Naive thymus-derived CD4-positive, alpha-beta T cell (primary cell): ENCODE results near the gene EFEMP2. TPM values are rescaled to one million over a fixed set of nuclear protein-coding genes. Genes with fewer than 3 reads are reported as not detected.
A peak's percentile ranks its signal among the peaks of the same experiment; 100 is the strongest.

ENCODE experiments used
- ATAC-seq: fragments of 150-1000 bp; cut with Tn5 transposase; 2 replicates; pipeline ENCODE4 v1.10.0; 2021; ENCODE audit warnings: mild to moderate bottlenecking, moderate library complexity
- CTCF ChIA-PET: fragments of 350-600 bp; sonication (Branson Sonifier 250); formaldehyde crosslinking; loops from one replicate; lab custom pipeline; 2021; ENCODE audit warnings: antibody characterized with exemption; lab: Charles Lee
- POLR2A ChIA-PET: fragments of 350-600 bp; sonication (Branson Sonifier 250); formaldehyde crosslinking; loops from one replicate; lab custom pipeline; 2021; ENCODE audit warnings: antibody characterized with exemption, inconsistent platforms; lab: Charles Lee
- DNase-seq, 9 donors: peaks; one replicate each; pipeline versions ENCODE4 v3.0.0 to v3.0.0-alpha.2; 2020 to 2022; ENCODE audit warnings: mixed read lengths in 1 of 9
- H3K27ac ChIP-seq: one replicate; pipeline ENCODE4 v1.7.0; 2013; ENCODE audit warnings: mild to moderate bottlenecking, low read depth, low read length, moderate library complexity
- H3K27me3 ChIP-seq, 2 donors: one replicate each; pipeline ENCODE4 v1.7.0; 2013; ENCODE audit warnings: low read length in 2 of 2, mild to moderate bottlenecking in 2 of 2, moderate library complexity in 2 of 2; ENCODE audit not compliant: control insufficient read depth in 2 of 2, insufficient read depth in 2 of 2
- H3K36me3 ChIP-seq, 3 experiments: 1 replicate in 2 of 3; 2 replicates in 1 of 3; pipeline ENCODE4 v1.7.0; 2013; ENCODE audit warnings: low read length in 3 of 3, mild to moderate bottlenecking in 3 of 3, moderate library complexity in 1 of 3; ENCODE audit not compliant: insufficient read depth in 3 of 3, control insufficient read depth in 2 of 3
- H3K4me1 ChIP-seq, 2 donors: one replicate each; pipeline ENCODE4 v1.7.0; 2013; ENCODE audit warnings: low read length in 2 of 2, mild to moderate bottlenecking in 2 of 2, moderate library complexity in 1 of 2; ENCODE audit not compliant: control insufficient read depth in 2 of 2, insufficient read depth in 2 of 2
- H3K4me3 ChIP-seq: 2 replicates; pipeline ENCODE4 v1.7.0; 2013; ENCODE audit warnings: mild to moderate bottlenecking, low read length
- H3K9me3 ChIP-seq, 3 experiments: 1 replicate in 2 of 3; 2 replicates in 1 of 3; pipeline ENCODE4 v1.7.0; 2013; ENCODE audit warnings: low read length in 3 of 3; ENCODE audit not compliant: control insufficient read depth in 2 of 3
- H3K27ac Mint-ChIP-seq, 9 donors: one replicate each; pipeline ENCODE4 v1.8.0; 2020 to 2022; ENCODE audit warnings: mixed read lengths in 9 of 9, mild to moderate bottlenecking in 8 of 9, moderate library complexity in 5 of 9, inconsistent platforms in 2 of 9
- H3K27me3 Mint-ChIP-seq, 5 donors: one replicate each; pipeline ENCODE4 v1.8.0; 2021 to 2022; ENCODE audit warnings: mixed read lengths in 5 of 5, mild to moderate bottlenecking in 1 of 5
- H3K36me3 Mint-ChIP-seq, 5 donors: one replicate each; pipeline ENCODE4 v1.8.0; 2020 to 2022; ENCODE audit warnings: mixed read lengths in 5 of 5, mild to moderate bottlenecking in 3 of 5, inconsistent platforms in 1 of 5
- H3K4me1 Mint-ChIP-seq, 7 donors: one replicate each; pipeline ENCODE4 v1.8.0; 2020 to 2022; ENCODE audit warnings: mixed read lengths in 7 of 7, mild to moderate bottlenecking in 3 of 7, inconsistent platforms in 1 of 7
- H3K4me3 Mint-ChIP-seq, 10 donors: one replicate each; pipeline ENCODE4 v1.8.0; 2020 to 2022; ENCODE audit warnings: mild to moderate bottlenecking in 10 of 10, mixed read lengths in 10 of 10, moderate library complexity in 6 of 10, inconsistent platforms in 2 of 10
- H3K9me3 Mint-ChIP-seq, 11 donors: one replicate each; pipeline ENCODE4 v1.8.0; 2020 to 2022; ENCODE audit warnings: mixed read lengths in 11 of 11, mild to moderate bottlenecking in 4 of 11, inconsistent platforms in 1 of 11, moderate library complexity in 1 of 11
- intact Hi-C, 2 donors: fragments of 100-400 bp; cut with micrococcal nuclease; formaldehyde crosslinking; loops; one replicate each; pipeline ENCODE4 v1.15.1; 2023
- polyA plus RNA-seq, 2 donors: library from polyadenylated mRNA; unstranded; fragments of 300-500 nt; fragmentation: Illumina TruSeq; gene quantifications; one replicate each; pipeline ENCODE4 v1.2.3, GENCODE V29; 2021
- total RNA-seq, 6 experiments: library from RNA in 5 of 6; stranded (reverse) in 5 of 6; gene quantifications; 1 replicate in 5 of 6; 2 replicates in 1 of 6; pipeline ENCODE4 v1.2.3 and lab custom pipeline; 2021 to 2026

Gene EFEMP2
- total and polyA plus RNA-seq, 7 experiments from 2014 or later: 0.40 to 16.0 (median 9.2) TPM

DNA sequence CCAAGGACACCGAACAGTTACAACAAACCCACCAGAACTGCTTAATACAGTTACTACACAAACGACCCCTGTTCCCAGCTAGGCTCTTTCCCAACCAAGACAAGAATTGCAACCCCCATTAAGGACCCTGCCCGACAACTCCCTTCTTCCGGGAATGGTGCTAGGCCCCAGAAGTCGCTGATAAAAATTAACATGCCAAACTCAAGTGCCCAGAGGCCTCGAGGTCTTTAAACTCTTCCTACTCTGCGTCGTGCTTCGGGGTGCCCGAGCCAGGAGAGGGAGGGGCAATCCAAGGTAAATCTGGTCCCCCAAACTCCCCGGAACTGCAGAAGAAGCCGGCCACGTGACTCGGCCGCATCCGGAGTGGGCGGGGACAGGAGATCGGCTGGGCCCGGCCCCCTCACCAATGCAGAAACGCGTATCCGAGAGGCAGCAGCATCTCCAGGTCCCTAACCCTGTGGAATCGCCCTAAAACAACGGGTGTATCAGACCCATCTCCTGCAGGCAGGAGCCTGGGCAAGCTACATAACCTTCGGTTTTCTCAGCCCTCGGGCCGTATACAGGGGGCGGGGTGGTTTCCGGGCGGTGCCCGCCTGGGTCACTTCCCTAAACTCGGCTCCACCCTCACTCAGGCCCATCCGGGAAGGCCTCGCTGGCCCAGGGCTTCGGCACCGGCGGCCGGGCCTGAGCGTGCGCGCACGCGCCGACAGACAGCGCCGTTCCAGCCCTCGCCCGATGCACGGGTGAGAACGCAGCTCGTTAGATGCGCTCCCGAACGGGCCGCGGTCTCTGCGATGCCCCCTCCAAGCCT, 15.7 kb downstream of the EFEMP2 start:
- peak overlapping the region; percentile 87 to 100 (median 93) for H3K4me3 Mint-ChIP-seq
- peaks cover 0 to 11% (median 0%) of the 10 kb centered on the region in 11 donors for H3K9me3 Mint-ChIP-seq
- Histone ChIP-seq H3K27ac (peak overlapping the region; percentile 74), H3K9me3 (no peaks in the 10 kb centered on the region), H3K4me1 (peaks cover 35 to 42% of the 10 kb centered on the region in 2 donors), H3K4me3 (peak overlapping the region; percentile 98), H3K27me3 (no peaks in the 10 kb centered on the region), H3K36me3 (peaks cover 27 to 61% (median 31%) of the 10 kb centered on the region in 3 experiments)
- DNase-seq (peak; percentile 64 to 85 (median 83)), ATAC-seq (peak; percentile 21)
- H3K36me3 Mint-ChIP-seq: peaks cover 10 to 49% (median 32%) of the 10 kb centered on the region in 5 donors
- POLR2A ChIA-PET: interaction anchor here (0.6 to 12.9 kb wide), 10 partner anchors 8 to 359 kb away, joined by 3 to 316 read pairs (median 11); partner anchors contain the start of genes C11orf68, CCDC85B, CTSW and FIBP
- H3K27me3 Mint-ChIP-seq: no peaks in the 10 kb centered on the region
- intact Hi-C loops: loop anchor here (5.0 to 10.0 kb wide), 2 partner anchors 312 to 1540 kb away; partner anchors contain the start of genes PRDX5 (in 1 of the 2) and TRMT112 (in 1 of the 2)
- H3K4me1 Mint-ChIP-seq: peaks cover 43 to 70% (median 57%) of the 10 kb centered on the region in 7 donors
- peak overlapping the region; percentile 72 to 97 (median 92) for H3K27ac Mint-ChIP-seq
- CTCF ChIA-PET: interaction anchor here (0.9 to 8.3 kb wide), 2 partner anchors 31 to 100 kb away, joined by 3 to 159 read pairs; partner anchors contain the start of genes CCDC85B and FIBP

DNA sequence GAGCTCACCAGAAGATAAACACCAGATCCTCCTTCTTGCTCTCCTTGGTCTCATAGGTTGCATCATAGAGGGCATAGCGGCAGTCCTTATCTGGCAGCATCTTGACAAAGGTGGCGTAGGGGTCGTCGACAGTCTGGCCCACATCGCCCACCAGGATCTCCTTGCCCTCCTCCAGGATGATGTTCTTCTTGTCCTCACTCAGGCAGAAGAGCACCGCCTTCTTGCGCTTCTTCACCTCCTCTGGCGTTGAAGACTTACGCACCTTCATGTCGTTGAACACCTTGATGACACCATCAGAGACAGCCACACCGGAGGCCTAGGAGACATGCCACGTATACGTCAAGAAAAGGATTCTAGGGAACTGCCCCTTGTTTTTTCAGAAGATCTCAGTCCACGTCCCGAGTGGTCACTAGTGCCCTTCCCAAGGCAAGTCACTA, 16.7 kb downstream of the EFEMP2 start:
- Mint-ChIP-seq H3K27me3 (no peaks in the 10 kb centered on the region), H3K27ac (peak overlapping the region; percentile 72 to 97 (median 92)), H3K4me3 (peak overlapping the region; percentile 87 to 100 (median 93)), H3K4me1 (peaks cover 42 to 62% (median 50%) of the 10 kb centered on the region in 7 donors), H3K36me3 (peaks cover 10 to 58% (median 37%) of the 10 kb centered on the region in 5 donors), H3K9me3 (peaks cover 0 to 11% (median 0%) of the 10 kb centered on the region in 11 donors)
- peak overlapping the region; percentile 98 for H3K4me3 ChIP-seq
- DNase-seq: no peak
- POLR2A ChIA-PET: interaction anchor here (1.4 to 7.3 kb wide), 3 partner anchors 18 to 62 kb away, joined by 7 to 63 read pairs (median 15); partner anchors contain the start of genes C11orf68 and SNX32
- H3K36me3 ChIP-seq: peaks cover 27 to 69% (median 35%) of the 10 kb centered on the region in 3 experiments
- CTCF ChIA-PET: no interaction called here
- intact Hi-C loops: loop anchor here (5.0 to 10.0 kb wide), 2 partner anchors 311 to 1539 kb away; partner anchors contain the start of genes PRDX5 (in 1 of the 2) and TRMT112 (in 1 of the 2)
- H3K27ac ChIP-seq: peak overlapping the region; percentile 74
- H3K27me3 ChIP-seq: no peaks in the 10 kb centered on the region
- H3K4me1 ChIP-seq: peaks cover 25 to 32% of the 10 kb centered on the region in 2 donors
- peaks cover 0 to 8% (median 0%) of the 10 kb centered on the region in 3 experiments for H3K9me3 ChIP-seq
- no peak for ATAC-seq

DNA sequence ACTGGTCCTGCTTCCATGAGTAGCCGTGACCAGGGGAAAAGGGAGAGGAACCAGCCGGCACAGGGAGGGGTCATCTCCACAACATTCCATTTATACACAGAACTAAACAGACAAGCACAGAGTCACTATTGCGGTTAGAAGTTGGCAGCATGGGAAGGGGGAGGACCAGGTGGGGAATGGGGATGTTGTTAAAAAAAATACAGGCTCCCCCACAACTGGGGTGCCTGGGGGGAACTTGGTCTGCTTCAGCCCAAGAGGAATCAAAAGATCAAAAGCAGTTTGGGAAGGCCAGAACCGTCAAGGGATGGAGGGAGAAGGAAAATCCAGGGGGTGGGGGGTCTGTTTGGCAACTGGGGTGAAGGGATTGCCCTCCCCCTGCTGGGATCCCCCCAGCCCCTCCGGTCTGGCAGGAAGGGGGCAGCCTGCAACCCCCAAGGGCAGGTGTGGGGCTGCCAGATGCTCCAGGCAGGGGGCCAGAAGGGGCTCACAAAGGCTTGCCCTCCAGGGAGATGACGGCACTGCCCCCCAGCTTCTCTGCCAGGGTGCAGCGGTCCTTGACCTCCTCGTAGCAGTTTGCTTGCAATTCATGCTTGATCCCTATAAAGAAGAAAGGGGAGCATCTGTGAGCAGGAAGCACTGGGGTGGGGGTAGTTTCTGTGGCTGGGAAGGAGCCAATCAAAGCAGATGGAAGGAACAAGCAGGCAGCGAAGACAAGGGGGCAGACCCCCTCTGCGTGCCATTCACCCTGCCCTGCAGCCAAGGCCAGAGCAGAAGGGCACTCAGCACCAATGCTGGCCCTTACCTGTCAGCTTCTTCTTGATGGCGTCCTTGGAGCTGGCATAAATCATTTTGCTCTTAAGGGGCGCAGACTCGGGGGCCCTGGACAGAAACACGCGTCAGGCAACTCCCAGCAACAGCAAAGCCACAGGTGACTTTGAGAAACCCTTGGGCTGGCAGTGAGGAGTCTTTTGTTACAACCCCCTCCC, 17.5 kb downstream of the EFEMP2 start:
- H3K9me3 ChIP-seq: peaks cover 0 to 8% (median 0%) of the 10 kb centered on the region in 3 experiments
- H3K4me1 ChIP-seq: peaks cover 24 to 32% of the 10 kb centered on the region in 2 donors
- POLR2A ChIA-PET: interaction anchor here (0.7 to 2.8 kb wide), 2 partner anchors 22 to 157 kb away, joined by 3 to 15 read pairs; partner anchors contain the start of genes CST6 and SNX32
- H3K27ac ChIP-seq: peak overlapping the region; percentile 74
- CTCF ChIA-PET: no interaction called here
- ATAC-seq: no peak
- Mint-ChIP-seq H3K27ac (peak overlapping the region in 8 of 9 donors; percentile 18 to 97 (median 90)), H3K4me3 (peak overlapping the region; percentile 87 to 100 (median 93)), H3K4me1 (peaks cover 38 to 56% (median 48%) of the 10 kb centered on the region in 7 donors), H3K36me3 (peaks cover 8 to 60% (median 37%) of the 10 kb centered on the region in 5 donors), H3K27me3 (no peaks in the 10 kb centered on the region), H3K9me3 (peaks cover 0 to 11% (median 0%) of the 10 kb centered on the region in 11 donors)
- no peak overlapping the region for H3K4me3 ChIP-seq
- peaks cover 27 to 66% (median 35%) of the 10 kb centered on the region in 3 experiments for H3K36me3 ChIP-seq
- intact Hi-C loops: loop anchor here (5.0 to 10.0 kb wide), 2 partner anchors 310 to 1538 kb away; partner anchors contain the start of genes PRDX5 (in 1 of the 2) and TRMT112 (in 1 of the 2)
- no peak for DNase-seq
- no peaks in the 10 kb centered on the region for H3K27me3 ChIP-seq

DNA sequence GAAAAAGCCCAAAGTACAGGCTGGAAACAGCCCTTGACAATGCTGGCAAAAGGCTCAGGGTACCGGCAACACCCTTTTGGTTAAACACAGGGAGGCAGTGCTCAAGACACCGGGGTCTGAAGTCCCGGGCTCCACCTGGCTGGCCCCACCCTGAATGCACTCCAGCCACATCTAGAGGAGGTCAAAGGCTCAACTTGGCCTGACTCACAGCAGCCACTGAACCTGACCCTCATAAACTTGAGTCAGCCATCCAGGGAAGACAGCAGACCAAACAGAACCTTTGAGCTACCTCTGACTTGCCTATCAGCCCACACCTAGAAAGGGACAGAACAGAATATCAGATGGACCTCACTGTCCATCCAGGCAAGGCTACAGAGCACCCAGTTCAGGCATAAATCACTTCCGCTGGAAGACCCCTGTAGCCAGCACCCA, 18.4 kb downstream of the EFEMP2 start:
- POLR2A ChIA-PET: interaction anchor here (0.6 kb wide), 2 partner anchors 32 to 52 kb away, joined by 3 read pairs; no protein-coding TSS in a partner anchor
- H3K9me3 Mint-ChIP-seq: peaks cover 0 to 11% (median 0%) of the 10 kb centered on the region in 11 donors
- Histone ChIP-seq H3K4me3 (no peak overlapping the region), H3K27me3 (no peaks in the 10 kb centered on the region), H3K4me1 (peaks cover 24 to 32% of the 10 kb centered on the region in 2 donors), H3K36me3 (peaks cover 27 to 66% (median 35%) of the 10 kb centered on the region in 3 experiments), H3K27ac (no peak overlapping the region), H3K9me3 (peaks cover 0 to 8% (median 0%) of the 10 kb centered on the region in 3 experiments)
- H3K4me3 Mint-ChIP-seq: peak overlapping the region; percentile 26 to 100 (median 50)
- DNase-seq: no peak
- no peak for ATAC-seq
- no peaks in the 10 kb centered on the region for H3K27me3 Mint-ChIP-seq
- H3K27ac Mint-ChIP-seq: peak overlapping the region in 8 of 9 donors; percentile 35 to 82 (median 48)
- H3K36me3 Mint-ChIP-seq: peaks cover 7 to 57% (median 37%) of the 10 kb centered on the region in 5 donors
- peaks cover 33 to 50% (median 45%) of the 10 kb centered on the region in 7 donors for H3K4me1 Mint-ChIP-seq
- intact Hi-C loops: loop anchor here in 1 of 2 donors (10.0 kb wide), 1 partner anchor 309 kb away; no protein-coding TSS in a partner anchor
- CTCF ChIA-PET: interaction anchor here (1.2 kb wide), 1 partner anchor 30 kb away, joined by 4 read pairs; no protein-coding TSS in a partner anchor

DNA sequence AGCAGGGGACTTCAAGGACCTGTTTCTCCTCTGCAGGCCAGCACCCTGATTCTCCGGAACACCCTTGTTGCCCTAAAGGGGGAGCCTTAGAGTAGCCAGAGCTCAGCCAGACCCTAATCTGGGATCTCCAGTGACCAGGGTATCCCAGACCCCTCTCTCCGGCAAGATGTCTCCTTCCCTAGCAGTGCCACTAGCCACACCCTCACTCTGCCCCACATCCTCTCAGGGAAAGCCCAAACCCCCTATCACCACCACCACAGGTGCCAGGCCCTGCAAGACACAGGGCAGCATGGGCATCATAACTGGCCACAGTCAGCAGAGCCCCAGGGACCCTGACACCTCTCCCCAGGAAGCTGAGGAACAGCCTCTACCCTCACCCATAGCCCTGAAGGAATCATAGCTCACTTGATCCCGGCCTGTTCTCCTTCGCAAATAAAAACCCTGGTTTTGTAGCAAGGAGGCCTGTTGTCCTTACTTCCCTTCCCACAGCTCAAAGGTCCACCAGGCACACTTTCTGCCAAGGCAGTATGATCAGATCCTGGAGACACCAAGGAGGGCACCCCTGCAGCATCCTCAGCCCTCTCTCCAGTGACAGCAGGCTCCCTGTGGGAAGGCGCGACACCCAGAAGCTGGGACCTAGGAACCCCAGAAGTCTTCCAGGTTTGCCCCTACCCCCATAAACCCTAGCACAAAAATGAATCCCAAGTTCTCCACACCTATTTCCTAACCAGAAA, 19.2 kb downstream of the EFEMP2 start:
- H3K4me1 Mint-ChIP-seq: peaks cover 33 to 45% (median 42%) of the 10 kb centered on the region in 7 donors
- CTCF ChIA-PET: interaction anchor here (1.2 kb wide), 1 partner anchor 30 kb away, joined by 4 read pairs; no protein-coding TSS in a partner anchor
- peaks cover 16 to 25% of the 10 kb centered on the region in 2 donors for H3K4me1 ChIP-seq
- no peak overlapping the region for H3K4me3 ChIP-seq
- POLR2A ChIA-PET: interaction anchor here (0.6 to 1.1 kb wide), 4 partner anchors 15 to 356 kb away, joined by 3 read pairs; no protein-coding TSS in a partner anchor
- H3K27me3 Mint-ChIP-seq: no peaks in the 10 kb centered on the region
- peaks cover 27 to 66% (median 35%) of the 10 kb centered on the region in 3 experiments for H3K36me3 ChIP-seq
- intact Hi-C loops: loop anchor here in 1 of 2 donors (10.0 kb wide), 1 partner anchor 309 kb away; no protein-coding TSS in a partner anchor
- H3K36me3 Mint-ChIP-seq: peaks cover 7 to 57% (median 37%) of the 10 kb centered on the region in 5 donors
- H3K9me3 Mint-ChIP-seq: peaks cover 0 to 11% (median 0%) of the 10 kb centered on the region in 11 donors
- no peak overlapping the region for H3K27ac ChIP-seq
- DNase-seq (no peak), ATAC-seq (no peak)
- peak overlapping the region in 1 of 10 donors; percentile 76 for H3K4me3 Mint-ChIP-seq
- peak overlapping the region in 6 of 9 donors; percentile 17 to 81 (median 50) for H3K27ac Mint-ChIP-seq
- no peaks in the 10 kb centered on the region for H3K27me3 ChIP-seq
- H3K9me3 ChIP-seq: peaks cover 0 to 8% (median 0%) of the 10 kb centered on the region in 3 experiments
